OCI-LY3 (cell line): ENCODE results near the gene ANKRD37.

Experiments
- H2AFZ ChIP-seq: fragments of 200-600, 300-600 bp; shearing (Covaris generic); 2 replicates; pipeline ENCODE4 v1.6.0; 2014; ENCODE audit warnings: antibody characterized with exemption, low read depth, low read length
- H3K27ac ChIP-seq: fragments of 200-600, 300-600 bp; sonication (generic); 2 replicates; pipeline ENCODE4 v1.5.1; 2014; ENCODE audit warnings: mild to moderate bottlenecking, low read length, moderate library complexity, mixed read lengths
- H3K27me3 ChIP-seq: fragments of 200-600, 300-600 bp; sonication (generic); 2 replicates; pipeline ENCODE4 v1.6.1; 2014; ENCODE audit warnings: low read depth, low read length, mixed read lengths
- H3K36me3 ChIP-seq: fragments of 200-600, 300-600 bp; sonication (generic); replicated peaks from 2 replicates; pipeline ENCODE3; 2014; ENCODE audit warnings: low read depth, low read length, mixed read lengths
- H3K4me1 ChIP-seq: fragments of 300-600, 200-600 bp; sonication (generic); 2 replicates; pipeline ENCODE4 v1.6.1; 2014; ENCODE audit warnings: low read length, mixed read lengths
- H3K4me2 ChIP-seq: fragments of 200-600, 300-600 bp; sonication (generic); 2 replicates; pipeline ENCODE4 v1.6.1; 2014; ENCODE audit warnings: low read length, mixed read lengths
- H3K4me3 ChIP-seq: fragments of 300-600, 200-600 bp; sonication (generic); 2 replicates; pipeline ENCODE4 v1.5.1; 2014; ENCODE audit warnings: antibody characterized with exemption, mild to moderate bottlenecking, low read length, moderate library complexity
- H3K79me2 ChIP-seq: fragments of 300-600, 200-600 bp; shearing (Covaris generic); 2 replicates; pipeline ENCODE4 v1.6.1; 2014; ENCODE audit warnings: mild to moderate bottlenecking, low read length, mixed read lengths
- H3K9ac ChIP-seq: fragments of 300-600, 200-600 bp; shearing (Covaris generic); 2 replicates; pipeline ENCODE4 v1.6.0; 2014; ENCODE audit warnings: mild to moderate bottlenecking, low read length, moderate library complexity
- H3K9me3 ChIP-seq: fragments of 200-600, 300-600 bp; shearing (Covaris generic); 2 replicates; pipeline ENCODE4 v1.6.1; 2014; ENCODE audit warnings: low read length, mixed read lengths; ENCODE audit not compliant: insufficient read depth
- H4K20me1 ChIP-seq: fragments of 200-600, 300-600 bp; sonication (generic); 2 replicates; pipeline ENCODE4 v1.6.1; 2016; ENCODE audit warnings: low read length, mixed read lengths; ENCODE audit not compliant: insufficient read depth
- CTCF ChIP-seq: fragments of 200-600, 300-600 bp; sonication (generic); IDR thresholded peaks from 2 replicates; pipeline ENCODE4 v1.5.1; 2014; ENCODE audit warnings: antibody characterized with exemption, low read length, low read depth
- EZH2phosphoT487 ChIP-seq: fragments of 200-600 bp; shearing (Covaris generic); IDR thresholded peaks from 2 replicates; pipeline ENCODE4 v1.6.1; 2018; ENCODE audit warnings: antibody characterized with exemption, mixed run types, low read depth

ANKRD37 gene

GRCh38 chr4:185379326-185380295 is 17.0 kb upstream of the ANKRD37 start:
- Histone ChIP-seq H3K9ac (no peak overlapping the region), H3K27ac (no peak overlapping the region)

GRCh38 chr4:185380320-185380719 is 16.3 kb upstream of the ANKRD37 start:
- Histone ChIP-seq H3K9me3 (no peaks in the 10 kb centered on the region), H3K9ac (no peak overlapping the region), H3K27me3 (no peaks in the 10 kb centered on the region), H3K4me3 (no peak overlapping the region), H3K4me1 (no peaks in the 10 kb centered on the region), H4K20me1 (no peaks in the 10 kb centered on the region), H2AFZ (no peak overlapping the region), H3K4me2 (no peak overlapping the region), H3K27ac (no peak overlapping the region), H3K36me3 (peaks cover 3% of the 10 kb centered on the region), H3K79me2 (no peaks in the 10 kb centered on the region)
- no peak for TF ChIP-seq EZH2phosphoT487
- TF ChIP-seq CTCF: no peak

More at GRCh38 chr4:185379326-185380295, 17.0 kb upstream of the ANKRD37 start:
- Histone ChIP-seq H3K9me3 (no peaks in the 10 kb centered on the region), H3K27me3 (no peaks in the 10 kb centered on the region), H3K79me2 (no peaks in the 10 kb centered on the region), H3K4me1 (no peaks in the 10 kb centered on the region), H2AFZ (no peak overlapping the region), H3K4me2 (no peak overlapping the region), H3K36me3 (peaks cover 3% of the 10 kb centered on the region), H3K4me3 (no peak overlapping the region), H4K20me1 (no peaks in the 10 kb centered on the region)
- TF ChIP-seq CTCF (no peak), EZH2phosphoT487 (no peak)

- Histone ChIP-seq H4K20me1 (no peaks in the 10 kb centered on the region), H3K4me2 (no peak overlapping the region), H3K27ac (no peak overlapping the region), H3K9ac (no peak overlapping the region), H3K9me3 (no peaks in the 10 kb centered on the region), H3K4me1 (no peaks in the 10 kb centered on the region), H3K79me2 (no peaks in the 10 kb centered on the region), H3K27me3 (no peaks in the 10 kb centered on the region), H3K4me3 (no peak overlapping the region), H2AFZ (no peak overlapping the region), H3K36me3 (peaks cover 3% of the 10 kb centered on the region)
- TF ChIP-seq CTCF (no peak), EZH2phosphoT487 (no peak)
Measured at GRCh38 chr4:185381288-185382196, 15.1 kb upstream of the ANKRD37 start.

GRCh38 chr4:185382754-185383153 is 13.9 kb upstream of the ANKRD37 start:
- Histone ChIP-seq H4K20me1 (no peaks in the 10 kb centered on the region), H3K79me2 (no peaks in the 10 kb centered on the region), H3K36me3 (peaks cover 3% of the 10 kb centered on the region), H3K27me3 (no peaks in the 10 kb centered on the region), H3K9ac (no peak overlapping the region), H3K4me2 (no peak overlapping the region), H3K9me3 (no peaks in the 10 kb centered on the region), H3K4me1 (no peaks in the 10 kb centered on the region), H3K4me3 (no peak overlapping the region), H3K27ac (no peak overlapping the region), H2AFZ (no peak overlapping the region)
- no peak for TF ChIP-seq CTCF
- no peak for TF ChIP-seq EZH2phosphoT487
